Raji (cell line): ENCODE results near the gene UACA.

Source experiments
- POLR2A ChIP-seq: IDR thresholded peaks from 2 replicates; pipeline ENCODE4 v1.6.1; 2011; ENCODE audit warnings: low read depth, low read length, control low read depth; ENCODE audit not compliant: insufficient read depth

UACA gene

DNA sequence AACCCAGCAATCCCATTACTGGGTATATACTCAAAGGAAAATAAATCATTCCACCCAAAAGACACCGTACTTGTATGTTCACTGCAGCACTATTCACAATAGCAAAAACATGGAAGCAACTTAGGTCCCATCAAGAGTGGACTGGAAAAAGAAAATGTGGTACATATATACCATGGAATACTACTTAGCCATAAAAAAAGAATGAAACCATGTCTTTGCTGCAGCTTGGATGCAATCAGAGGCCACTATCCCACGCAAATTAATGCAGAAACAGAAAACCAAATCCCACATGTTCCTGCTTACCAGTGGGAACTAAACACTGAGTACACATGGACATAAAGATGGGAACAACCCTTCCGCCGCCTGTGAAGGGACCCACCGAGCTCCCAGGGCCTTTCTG, 34.2 kb downstream of the UACA start:
- no peak for TF ChIP-seq POLR2A

DNA sequence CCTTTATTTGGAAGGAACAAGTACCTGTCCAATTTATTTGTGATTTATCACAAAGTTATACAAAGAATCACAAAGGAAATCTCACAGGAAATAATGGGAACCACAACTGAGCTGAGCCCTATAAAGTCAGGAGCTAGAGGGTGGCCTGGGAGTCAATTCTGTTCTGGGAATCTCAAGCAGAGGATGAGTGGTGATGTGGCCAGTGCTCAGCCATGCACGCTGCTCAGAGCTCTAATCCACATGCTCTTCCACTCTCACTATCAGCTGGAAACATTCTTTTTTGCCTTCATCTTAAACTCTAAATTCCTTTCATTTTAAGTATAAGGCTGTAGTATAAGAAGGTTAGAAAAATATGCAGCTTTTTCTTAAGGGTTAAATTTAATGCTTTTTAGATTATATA, 36.6 kb downstream of the UACA start:
- no peak for TF ChIP-seq POLR2A

- no peak for TF ChIP-seq POLR2A
These were observed 39.4 kb downstream of the UACA start for GRCh38 chr15:70723927-70724326.

- no peak for TF ChIP-seq POLR2A
These were observed 40.3 kb downstream of the UACA start for GRCh38 chr15:70723122-70723422.

- no peak for TF ChIP-seq POLR2A
These were observed 40.9 kb downstream of the UACA start for GRCh38 chr15:70722266-70723121.

- TF ChIP-seq POLR2A, result no peak
These were observed 42.9 kb downstream of the UACA start for GRCh38 chr15:70720228-70721016.

GRCh38 chr15:70717237-70717793, 46.0 kb downstream of the UACA start:
- TF ChIP-seq POLR2A, result no peak

GRCh38 chr15:70715840-70716485, 47.4 kb downstream of the UACA start:
- TF ChIP-seq POLR2A, result no peak

- no peak for TF ChIP-seq POLR2A
These were observed 48.8 kb downstream of the UACA start for GRCh38 chr15:70714565-70714964.

DNA sequence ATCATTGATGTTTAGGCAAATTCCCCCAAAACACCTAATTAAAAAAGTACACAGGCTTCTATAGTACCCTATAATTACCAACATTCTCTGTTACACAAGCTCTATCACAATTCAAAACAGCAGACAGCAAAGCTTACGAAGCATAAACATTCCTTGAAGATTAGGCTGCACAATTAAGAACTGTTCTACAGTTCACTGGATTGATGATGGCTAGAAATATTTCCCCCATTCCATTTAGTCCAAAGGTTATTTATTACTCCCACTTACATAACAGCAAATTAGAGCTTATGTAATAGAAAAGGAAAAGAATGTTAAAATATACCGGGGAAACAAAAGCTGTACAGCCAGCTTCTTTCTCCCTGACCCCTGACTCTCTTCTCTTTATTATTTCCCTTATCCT, 49.3 kb downstream of the UACA start:
- TF ChIP-seq POLR2A, result no peak

- TF ChIP-seq POLR2A, result no peak
These were observed 51.1 kb downstream of the UACA start for GRCh38 chr15:70712271-70712670.

DNA sequence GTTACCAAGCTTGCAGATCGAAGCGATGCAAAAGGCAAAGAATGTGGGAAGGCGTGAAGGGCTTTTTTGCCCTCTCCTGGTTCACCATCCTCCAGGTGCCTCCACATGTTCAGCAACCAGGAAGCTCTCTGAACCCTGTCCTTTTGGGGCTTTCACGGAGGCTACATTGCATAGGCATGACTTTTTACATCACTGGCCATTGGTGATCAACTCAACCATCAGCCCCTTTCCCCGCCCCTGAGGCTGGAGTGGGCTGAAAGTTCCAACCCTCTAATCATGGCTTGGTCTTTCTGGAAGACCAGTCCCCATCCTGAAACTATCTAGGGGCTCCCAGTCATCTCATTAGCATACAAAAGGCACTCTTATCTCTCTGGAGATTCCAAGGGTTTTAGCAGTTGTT, 52.6 kb downstream of the UACA start:
- TF ChIP-seq POLR2A, result no peak

DNA sequence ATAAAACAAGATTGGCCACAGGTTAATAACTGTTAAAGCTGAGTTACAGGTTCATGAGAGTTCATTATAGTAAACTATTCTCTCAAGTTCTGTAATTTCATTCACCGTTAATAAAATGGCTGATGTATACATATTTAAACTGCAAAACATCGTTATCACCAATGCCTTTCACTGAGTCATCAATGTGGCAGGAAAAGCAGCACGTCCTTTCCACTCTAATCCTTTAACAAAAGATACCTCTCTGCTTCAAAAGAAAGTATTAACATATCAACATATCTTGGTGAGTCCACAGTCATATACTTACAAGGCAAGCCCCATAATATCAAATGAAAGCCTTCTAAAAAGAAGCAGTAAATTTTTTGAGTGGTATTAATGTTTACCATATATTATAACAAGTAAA, 54.5 kb downstream of the UACA start:
- TF ChIP-seq POLR2A, result no peak

GRCh38 chr15:70707686-70708300, 55.6 kb downstream of the UACA start:
- no peak for TF ChIP-seq POLR2A

DNA sequence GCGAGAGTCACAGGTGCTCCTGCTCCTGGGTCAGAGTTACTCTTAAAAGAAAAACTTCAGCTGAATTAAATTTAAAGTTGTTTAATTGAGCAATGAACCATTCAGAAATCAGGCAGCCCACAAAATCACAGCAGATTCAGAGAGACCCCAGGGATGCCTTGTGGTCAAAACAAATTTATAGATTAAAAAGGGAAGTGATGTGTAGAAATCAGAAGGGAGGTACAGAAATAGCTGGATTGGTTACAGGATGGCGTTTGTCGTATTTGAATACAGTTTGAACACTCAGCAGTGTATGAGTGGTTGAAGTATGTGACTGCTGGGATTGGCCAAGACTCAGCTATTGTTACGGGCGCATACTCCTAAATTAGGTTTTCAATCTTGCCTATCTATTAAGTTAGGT, 58.6 kb downstream of the UACA start:
- TF ChIP-seq POLR2A, result no peak
